HL-60 (cell line): ENCODE results near the gene CACNA2D3.

ENCODE experiments used
- DNase-seq, 2 experiments: peaks; one replicate each; pipeline ENCODE4 v3.0.0-alpha.2; 2010 to 2020; ENCODE audit warnings: low read depth in 1 of 2, low spot score in 1 of 2
- H3K27ac ChIP-seq: fragments of 250-450 bp; sonication (Bioruptor Pico); replicated peaks from 2 replicates; pipeline ENCODE4 v1.5.1; 2020; ENCODE audit warnings: mild to moderate bottlenecking, moderate library complexity
- H3K27me3 ChIP-seq: fragments of 250-450 bp; sonication (Bioruptor Pico); 2 replicates; pipeline ENCODE4 v1.5.1; 2021; ENCODE audit warnings: mild to moderate bottlenecking, moderate library complexity; ENCODE audit not compliant: insufficient read depth, poor library complexity, severe bottlenecking
- H3K4me3 ChIP-seq: replicated peaks from 2 replicates; pipeline ENCODE4 v1.5.1; 2011; ENCODE audit warnings: mild to moderate bottlenecking, control low read depth, low read length; ENCODE audit not compliant: insufficient read depth
- GABPA ChIP-seq: IDR thresholded peaks from 2 replicates; pipeline ENCODE4 v1.6.1; 2012; ENCODE audit warnings: low read depth
- POLR2AphosphoS5 ChIP-seq: IDR thresholded peaks from 2 replicates; pipeline ENCODE4 v1.6.1; 2012; ENCODE audit warnings: low read depth
- SPI1 ChIP-seq: IDR thresholded peaks from 2 replicates; pipeline ENCODE4 v1.6.1; 2012; ENCODE audit warnings: low read depth, mild to moderate bottlenecking, borderline replicate concordance
- TF ChIP-seq, protein P1 (sequence below): IDR thresholded peaks from 2 replicates; pipeline ENCODE4 v1.6.1; 2012; ENCODE audit warnings: low read depth; ENCODE audit not compliant: insufficient replicate concordance
- TF ChIP-seq, protein P2 (sequence below): IDR thresholded peaks from one replicate; pipeline ENCODE4 v1.5.1; 2011; ENCODE audit warnings: low read length, control low read depth, inconsistent platforms; ENCODE audit not compliant: insufficient read depth

The CACNA2D3 gene

GRCh38 chr3:54550221-54550977 lies 428.0 kb downstream of the CACNA2D3 start:
- Histone ChIP-seq H3K27ac (no peak overlapping the region), H3K27me3 (no peaks in the 10 kb centered on the region), H3K4me3 (no peak overlapping the region)
- TF ChIP-seq, protein P1, sequence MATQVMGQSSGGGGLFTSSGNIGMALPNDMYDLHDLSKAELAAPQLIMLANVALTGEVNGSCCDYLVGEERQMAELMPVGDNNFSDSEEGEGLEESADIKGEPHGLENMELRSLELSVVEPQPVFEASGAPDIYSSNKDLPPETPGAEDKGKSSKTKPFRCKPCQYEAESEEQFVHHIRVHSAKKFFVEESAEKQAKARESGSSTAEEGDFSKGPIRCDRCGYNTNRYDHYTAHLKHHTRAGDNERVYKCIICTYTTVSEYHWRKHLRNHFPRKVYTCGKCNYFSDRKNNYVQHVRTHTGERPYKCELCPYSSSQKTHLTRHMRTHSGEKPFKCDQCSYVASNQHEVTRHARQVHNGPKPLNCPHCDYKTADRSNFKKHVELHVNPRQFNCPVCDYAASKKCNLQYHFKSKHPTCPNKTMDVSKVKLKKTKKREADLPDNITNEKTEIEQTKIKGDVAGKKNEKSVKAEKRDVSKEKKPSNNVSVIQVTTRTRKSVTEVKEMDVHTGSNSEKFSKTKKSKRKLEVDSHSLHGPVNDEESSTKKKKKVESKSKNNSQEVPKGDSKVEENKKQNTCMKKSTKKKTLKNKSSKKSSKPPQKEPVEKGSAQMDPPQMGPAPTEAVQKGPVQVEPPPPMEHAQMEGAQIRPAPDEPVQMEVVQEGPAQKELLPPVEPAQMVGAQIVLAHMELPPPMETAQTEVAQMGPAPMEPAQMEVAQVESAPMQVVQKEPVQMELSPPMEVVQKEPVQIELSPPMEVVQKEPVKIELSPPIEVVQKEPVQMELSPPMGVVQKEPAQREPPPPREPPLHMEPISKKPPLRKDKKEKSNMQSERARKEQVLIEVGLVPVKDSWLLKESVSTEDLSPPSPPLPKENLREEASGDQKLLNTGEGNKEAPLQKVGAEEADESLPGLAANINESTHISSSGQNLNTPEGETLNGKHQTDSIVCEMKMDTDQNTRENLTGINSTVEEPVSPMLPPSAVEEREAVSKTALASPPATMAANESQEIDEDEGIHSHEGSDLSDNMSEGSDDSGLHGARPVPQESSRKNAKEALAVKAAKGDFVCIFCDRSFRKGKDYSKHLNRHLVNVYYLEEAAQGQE, result no peak
- TF ChIP-seq GABPA (no peak), SPI1 (no peak), POLR2AphosphoS5 (no peak)
- TF ChIP-seq, protein P2, sequence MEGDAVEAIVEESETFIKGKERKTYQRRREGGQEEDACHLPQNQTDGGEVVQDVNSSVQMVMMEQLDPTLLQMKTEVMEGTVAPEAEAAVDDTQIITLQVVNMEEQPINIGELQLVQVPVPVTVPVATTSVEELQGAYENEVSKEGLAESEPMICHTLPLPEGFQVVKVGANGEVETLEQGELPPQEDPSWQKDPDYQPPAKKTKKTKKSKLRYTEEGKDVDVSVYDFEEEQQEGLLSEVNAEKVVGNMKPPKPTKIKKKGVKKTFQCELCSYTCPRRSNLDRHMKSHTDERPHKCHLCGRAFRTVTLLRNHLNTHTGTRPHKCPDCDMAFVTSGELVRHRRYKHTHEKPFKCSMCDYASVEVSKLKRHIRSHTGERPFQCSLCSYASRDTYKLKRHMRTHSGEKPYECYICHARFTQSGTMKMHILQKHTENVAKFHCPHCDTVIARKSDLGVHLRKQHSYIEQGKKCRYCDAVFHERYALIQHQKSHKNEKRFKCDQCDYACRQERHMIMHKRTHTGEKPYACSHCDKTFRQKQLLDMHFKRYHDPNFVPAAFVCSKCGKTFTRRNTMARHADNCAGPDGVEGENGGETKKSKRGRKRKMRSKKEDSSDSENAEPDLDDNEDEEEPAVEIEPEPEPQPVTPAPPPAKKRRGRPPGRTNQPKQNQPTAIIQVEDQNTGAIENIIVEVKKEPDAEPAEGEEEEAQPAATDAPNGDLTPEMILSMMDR, result no peak
- DNase-seq, result no peak

DNA sequence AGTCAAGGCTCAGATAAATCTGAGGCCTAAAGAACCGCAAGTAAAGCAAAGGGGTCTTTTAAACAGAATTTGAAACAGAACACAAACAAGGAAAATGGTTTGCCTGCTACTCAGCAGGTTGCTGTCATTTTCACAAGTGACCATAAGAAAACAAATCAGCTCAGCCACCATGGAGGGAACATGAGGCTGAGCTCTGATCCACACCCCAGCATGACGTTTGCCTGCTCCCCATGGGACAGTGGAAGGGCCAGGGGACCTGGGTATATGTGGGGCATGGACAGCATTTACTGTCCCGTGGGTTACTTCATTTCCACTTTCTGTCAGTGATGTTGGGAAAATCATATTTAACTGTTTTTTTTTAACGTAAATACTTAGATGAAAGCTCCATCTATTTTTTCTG lies 434.3 kb downstream of the CACNA2D3 start:
- no peak for DNase-seq
- Histone ChIP-seq H3K27ac (no peak overlapping the region), H3K27me3 (no peaks in the 10 kb centered on the region), H3K4me3 (no peak overlapping the region)
- TF ChIP-seq, protein P1, result no peak
- TF ChIP-seq POLR2AphosphoS5 (no peak), SPI1 (no peak), GABPA (no peak)
- TF ChIP-seq, protein P2, result no peak

- TF ChIP-seq, protein P2, result no peak
- TF ChIP-seq SPI1 (no peak), POLR2AphosphoS5 (no peak), GABPA (no peak)
- TF ChIP-seq, protein P1, result no peak
- Histone ChIP-seq H3K27ac (no peak overlapping the region), H3K27me3 (no peaks in the 10 kb centered on the region), H3K4me3 (no peak overlapping the region)
- DNase-seq, result no peak
Observed at GRCh38 chr3:54557538-54558428, 435.4 kb downstream of the CACNA2D3 start.
